ENCODE data around the gene A2ML1.
"Not testable (repeated sequence)": the region's sequence is repeated elsewhere in the genome, so short reads cannot be mapped to it uniquely, and the experiment has no call there.

Gene A2ML1

GRCh38 chr12:8804833-8805232 lies 17.6 kb upstream of the A2ML1 start:
- H3K36me3 Mint-ChIP-seq, H3K4me1 Mint-ChIP-seq, ATAC-seq, H3K4me3 Mint-ChIP-seq, H3K27me3 Mint-ChIP-seq, H3K27ac Mint-ChIP-seq, H3K9me3 Mint-ChIP-seq: not testable (repeated sequence)

GRCh38 chr12:8805487-8805886 lies 16.9 kb upstream of the A2ML1 start:
- not testable (repeated sequence) for H3K27ac Mint-ChIP-seq, H3K36me3 Mint-ChIP-seq, H3K27me3 Mint-ChIP-seq, H3K9me3 Mint-ChIP-seq, H3K4me1 Mint-ChIP-seq, ATAC-seq, H3K4me3 Mint-ChIP-seq

- H3K36me3 Mint-ChIP-seq, H3K27me3 Mint-ChIP-seq, H3K27ac Mint-ChIP-seq, ATAC-seq, H3K9me3 Mint-ChIP-seq, H3K4me3 Mint-ChIP-seq, H3K4me1 Mint-ChIP-seq: not testable (repeated sequence)
Measured at GRCh38 chr12:8807084-8807483, 15.3 kb upstream of the A2ML1 start.

- not testable (repeated sequence) for H3K36me3 Mint-ChIP-seq, ATAC-seq, H3K27ac Mint-ChIP-seq, H3K4me1 Mint-ChIP-seq, H3K4me3 Mint-ChIP-seq, H3K27me3 Mint-ChIP-seq, H3K9me3 Mint-ChIP-seq
Measured at GRCh38 chr12:8810112-8810511, 12.3 kb upstream of the A2ML1 start.

GRCh38 chr12:8813572-8814357 lies 8.7 kb upstream of the A2ML1 start:
- H3K27ac Mint-ChIP-seq = no peak overlapping the region
- no peaks in the 10 kb centered on the region for H3K36me3 Mint-ChIP-seq
- H3K4me3 Mint-ChIP-seq = no peak overlapping the region
- ATAC-seq = no peak
- no peaks in the 10 kb centered on the region for H3K9me3 Mint-ChIP-seq
- peaks cover 7% of the 10 kb centered on the region for H3K4me1 Mint-ChIP-seq
- H3K27me3 Mint-ChIP-seq = no peaks in the 10 kb centered on the region

GRCh38 chr12:8816448-8817050 lies 5.9 kb upstream of the A2ML1 start:
- Mint-ChIP-seq H3K36me3 (no peaks in the 10 kb centered on the region), H3K27ac (no peak overlapping the region), H3K4me3 (no peak overlapping the region), H3K4me1 (peaks cover 7% of the 10 kb centered on the region), H3K27me3 (no peaks in the 10 kb centered on the region), H3K9me3 (no peaks in the 10 kb centered on the region)
- no peak for ATAC-seq

- H3K4me1 Mint-ChIP-seq = peaks cover 7% of the 10 kb centered on the region
Measured at GRCh38 chr12:8817856-8818255, 4.6 kb upstream of the A2ML1 start.

GRCh38 chr12:8818526-8818925 lies 3.9 kb upstream of the A2ML1 start:
- H3K27ac Mint-ChIP-seq = no peak overlapping the region
- no peaks in the 10 kb centered on the region for H3K36me3 Mint-ChIP-seq
- peaks cover 7% of the 10 kb centered on the region for H3K4me1 Mint-ChIP-seq
- no peak overlapping the region for H3K4me3 Mint-ChIP-seq
- no peaks in the 10 kb centered on the region for H3K9me3 Mint-ChIP-seq
- no peak for ATAC-seq
- no peaks in the 10 kb centered on the region for H3K27me3 Mint-ChIP-seq

More at GRCh38 chr12:8817856-8818255, 4.6 kb upstream of the A2ML1 start:
- no peak overlapping the region for H3K27ac Mint-ChIP-seq
- H3K27me3 Mint-ChIP-seq = no peaks in the 10 kb centered on the region
- H3K4me3 Mint-ChIP-seq = no peak overlapping the region
- H3K9me3 Mint-ChIP-seq = no peaks in the 10 kb centered on the region
- H3K36me3 Mint-ChIP-seq = no peaks in the 10 kb centered on the region
- ATAC-seq = no peak

- Mint-ChIP-seq H3K36me3 (no peaks in the 10 kb centered on the region), H3K27me3 (no peaks in the 10 kb centered on the region), H3K9me3 (no peaks in the 10 kb centered on the region), H3K4me1 (no peaks in the 10 kb centered on the region), H3K27ac (no peak overlapping the region), H3K4me3 (no peak overlapping the region)
- ATAC-seq = no peak
Measured at GRCh38 chr12:8819666-8819980, 2.8 kb upstream of the A2ML1 start.

- H3K9me3 Mint-ChIP-seq, H3K36me3 Mint-ChIP-seq, H3K4me3 Mint-ChIP-seq, H3K27ac Mint-ChIP-seq, H3K27me3 Mint-ChIP-seq, H3K4me1 Mint-ChIP-seq, ATAC-seq: not testable (repeated sequence)
Measured at GRCh38 chr12:8820676-8821407, 1.6 kb upstream of the A2ML1 start.

GRCh38 chr12:8821591-8821990 lies 830 bp upstream of the A2ML1 start:
- ATAC-seq = no peak
- Mint-ChIP-seq H3K4me3 (no peak overlapping the region), H3K9me3 (no peaks in the 10 kb centered on the region), H3K36me3 (no peaks in the 10 kb centered on the region), H3K27ac (no peak overlapping the region), H3K27me3 (no peaks in the 10 kb centered on the region), H3K4me1 (no peaks in the 10 kb centered on the region)

GRCh38 chr12:8823565-8824300 lies 1.3 kb downstream of the A2ML1 start:
- Mint-ChIP-seq H3K27ac (no peak overlapping the region), H3K4me1 (no peaks in the 10 kb centered on the region)
- ATAC-seq = peak; percentile 27

GRCh38 chr12:8827551-8828256 lies 5.3 kb downstream of the A2ML1 start:
- no peak for ATAC-seq
- Mint-ChIP-seq H3K36me3 (no peaks in the 10 kb centered on the region), H3K4me1 (no peaks in the 10 kb centered on the region), H3K9me3 (no peaks in the 10 kb centered on the region), H3K27me3 (peaks cover 17% of the 10 kb centered on the region), H3K27ac (no peak overlapping the region), H3K4me3 (no peak overlapping the region)

More at GRCh38 chr12:8823565-8824300, 1.3 kb downstream of the A2ML1 start:
- Mint-ChIP-seq H3K9me3 (no peaks in the 10 kb centered on the region), H3K27me3 (peaks cover 12% of the 10 kb centered on the region), H3K36me3 (no peaks in the 10 kb centered on the region), H3K4me3 (no peak overlapping the region)

- Mint-ChIP-seq H3K27me3 (peaks cover 19% of the 10 kb centered on the region), H3K36me3 (no peaks in the 10 kb centered on the region), H3K4me3 (no peak overlapping the region), H3K27ac (no peak overlapping the region), H3K4me1 (no peaks in the 10 kb centered on the region), H3K9me3 (no peaks in the 10 kb centered on the region)
- ATAC-seq = no peak
Measured at GRCh38 chr12:8828257-8829124, 6.1 kb downstream of the A2ML1 start.

Data from stimulated activated memory B cell treated with anti-CD40 and anti-IgM and Interleukin-4, amounts not matched to agents 10 μg/mL and 1 μg/mL and 100 μg/mL, for 72 hours (primary cell).